IPS-18c (cell line): Measurements from ENCODE around the gene PDE3A.

Source experiments
- H3K4me3 ChIP-seq: 2 replicates; pipeline ENCODE4 v1.7.0; 2013; ENCODE audit warnings: low read depth, mild to moderate bottlenecking, low read length, moderate library complexity; ENCODE audit not compliant: insufficient read depth
- H3K9me3 ChIP-seq: one replicate; pipeline ENCODE4 v1.6.1; 2013; ENCODE audit warnings: mild to moderate bottlenecking, low read length, moderate library complexity; ENCODE audit not compliant: control insufficient read depth, insufficient read depth

The PDE3A gene

GRCh38 chr12:20404576-20405346 is 36.4 kb downstream of the PDE3A start:
- H3K9me3 ChIP-seq, result no peaks in the 10 kb centered on the region
- H3K4me3 ChIP-seq, result no peak overlapping the region

GRCh38 chr12:20409607-20410377 is 41.5 kb downstream of the PDE3A start:
- Histone ChIP-seq H3K4me3 (no peak overlapping the region), H3K9me3 (no peaks in the 10 kb centered on the region)

GRCh38 chr12:20410734-20411133 is 42.4 kb downstream of the PDE3A start:
- Histone ChIP-seq H3K4me3 (no peak overlapping the region), H3K9me3 (no peaks in the 10 kb centered on the region)

GRCh38 chr12:20411345-20411744 is 43.0 kb downstream of the PDE3A start:
- Histone ChIP-seq H3K9me3 (no peaks in the 10 kb centered on the region), H3K4me3 (no peak overlapping the region)

GRCh38 chr12:20415028-20415427 is 46.7 kb downstream of the PDE3A start:
- no peak overlapping the region for H3K4me3 ChIP-seq

GRCh38 chr12:20415641-20416040 is 47.3 kb downstream of the PDE3A start:
- H3K9me3 ChIP-seq, result no peaks in the 10 kb centered on the region
- no peak overlapping the region for H3K4me3 ChIP-seq

More at GRCh38 chr12:20415028-20415427, 46.7 kb downstream of the PDE3A start:
- H3K9me3 ChIP-seq, result no peaks in the 10 kb centered on the region

GRCh38 chr12:20420557-20420956 is 52.2 kb downstream of the PDE3A start:
- H3K9me3 ChIP-seq, result no peaks in the 10 kb centered on the region

GRCh38 chr12:20421421-20421820 is 53.1 kb downstream of the PDE3A start:
- no peaks in the 10 kb centered on the region for H3K9me3 ChIP-seq
- H3K4me3 ChIP-seq, result no peak overlapping the region

More at GRCh38 chr12:20420557-20420956, 52.2 kb downstream of the PDE3A start:
- H3K4me3 ChIP-seq, result no peak overlapping the region

GRCh38 chr12:20423557-20423956 is 55.2 kb downstream of the PDE3A start:
- Histone ChIP-seq H3K4me3 (no peak overlapping the region), H3K9me3 (no peaks in the 10 kb centered on the region)

- Histone ChIP-seq H3K9me3 (no peaks in the 10 kb centered on the region), H3K4me3 (no peak overlapping the region)
These were observed 56.5 kb downstream of the PDE3A start for GRCh38 chr12:20424841-20425240.

GRCh38 chr12:20426191-20426590 is 57.9 kb downstream of the PDE3A start:
- Histone ChIP-seq H3K4me3 (no peak overlapping the region), H3K9me3 (no peaks in the 10 kb centered on the region)

- H3K4me3 ChIP-seq, result no peak overlapping the region
- no peaks in the 10 kb centered on the region for H3K9me3 ChIP-seq
These were observed 58.6 kb downstream of the PDE3A start for GRCh38 chr12:20426957-20427356.

GRCh38 chr12:20429852-20430251 is 61.5 kb downstream of the PDE3A start:
- Histone ChIP-seq H3K4me3 (no peak overlapping the region), H3K9me3 (no peaks in the 10 kb centered on the region)

GRCh38 chr12:20432290-20432689 is 64.0 kb downstream of the PDE3A start:
- Histone ChIP-seq H3K9me3 (no peaks in the 10 kb centered on the region), H3K4me3 (no peak overlapping the region)

GRCh38 chr12:20434996-20435395 is 66.7 kb downstream of the PDE3A start:
- H3K4me3 ChIP-seq, result no peak overlapping the region

GRCh38 chr12:20436316-20436715 is 68.0 kb downstream of the PDE3A start:
- Histone ChIP-seq H3K4me3 (no peak overlapping the region), H3K9me3 (no peaks in the 10 kb centered on the region)

More at GRCh38 chr12:20434996-20435395, 66.7 kb downstream of the PDE3A start:
- no peaks in the 10 kb centered on the region for H3K9me3 ChIP-seq

- Histone ChIP-seq H3K4me3 (no peak overlapping the region), H3K9me3 (no peaks in the 10 kb centered on the region)
These were observed 70.0 kb downstream of the PDE3A start for GRCh38 chr12:20438299-20438779.

- no peak overlapping the region for H3K4me3 ChIP-seq
- no peaks in the 10 kb centered on the region for H3K9me3 ChIP-seq
These were observed 71.3 kb downstream of the PDE3A start for GRCh38 chr12:20439626-20440025.
